Measurements from ENCODE around the gene TBCK.

GRCh38 chr4:106033469-106033868 is 282.5 kb downstream of the TBCK start:
- TF ChIP-seq CTCF (IDR thresholded peaks at IDR 0.05) = no peak
- TF ChIP-seq EZH2 (IDR thresholded peaks at IDR 0.05; ENCODE audit: borderline replicate concordance, insufficient read depth, low read depth, low read length, poor library complexity, severe bottlenecking) = no peak

All from B cell (primary cell).